ENCODE results near the gene DGCR8. TPM values are rescaled to one million over a fixed set of nuclear protein-coding genes. Genes with fewer than 3 reads are reported as not detected.

Gene DGCR8
- total RNA-seq, 2 experiments from 2014 or later: 33.4 to 34.3 TPM

- H3K4me1 Mint-ChIP-seq (ENCODE audit: low read depth): peaks cover 42% of the 10 kb centered on the region
- ChIA-PET CTCF (interaction anchor here (0.8 to 1.0 kb wide), 2 partner anchors 27 to 29 kb away, joined by 3 to 5 read pairs; no protein-coding TSS in a partner anchor), POLR2A (interaction anchor here (1.4 kb wide), 1 partner anchor 26 kb away, joined by 5 read pairs; no protein-coding TSS in a partner anchor)
- H3K27me3 Mint-ChIP-seq: no peaks in the 10 kb centered on the region
- no peak overlapping the region for H3K4me3 Mint-ChIP-seq
- H3K36me3 Mint-ChIP-seq: peaks cover 30% of the 10 kb centered on the region
- intact Hi-C loops (cut with micrococcal nuclease): no loop called here
- no peak for DNase-seq
- H3K27ac Mint-ChIP-seq: no peak overlapping the region
- H3K9me3 Mint-ChIP-seq: no peaks in the 10 kb centered on the region
Measured at GRCh38 chr22:20083157-20083890, 3.3 kb downstream of the DGCR8 start.

GRCh38 chr22:20083891-20084546, 4.0 kb downstream of the DGCR8 start:
- Mint-ChIP-seq H3K4me1 (ENCODE audit: low read depth) (peaks cover 42% of the 10 kb centered on the region), H3K4me3 (no peak overlapping the region), H3K36me3 (peaks cover 35% of the 10 kb centered on the region), H3K27ac (no peak overlapping the region), H3K27me3 (no peaks in the 10 kb centered on the region), H3K9me3 (no peaks in the 10 kb centered on the region)
- intact Hi-C loops (cut with micrococcal nuclease): no loop called here
- ChIA-PET CTCF (interaction anchor here (1.0 kb wide), 1 partner anchor 27 kb away, joined by 5 read pairs; no protein-coding TSS in a partner anchor), POLR2A (interaction anchor here (1.4 kb wide), 1 partner anchor 25 kb away, joined by 5 read pairs; no protein-coding TSS in a partner anchor)
- no peak for DNase-seq

GRCh38 chr22:20084547-20085413, 4.7 kb downstream of the DGCR8 start:
- Mint-ChIP-seq H3K27me3 (no peaks in the 10 kb centered on the region), H3K27ac (no peak overlapping the region), H3K36me3 (peaks cover 43% of the 10 kb centered on the region), H3K4me3 (no peak overlapping the region), H3K4me1 (ENCODE audit: low read depth) (peaks cover 42% of the 10 kb centered on the region), H3K9me3 (no peaks in the 10 kb centered on the region)
- ChIA-PET POLR2A (no interaction called here), CTCF (interaction anchor here (0.9 kb wide), 1 partner anchor 22 kb away, joined by 4 read pairs; no protein-coding TSS in a partner anchor)
- intact Hi-C loops (cut with micrococcal nuclease): no loop called here
- DNase-seq: peak; percentile 40

GRCh38 chr22:20085651-20086050, 5.6 kb downstream of the DGCR8 start:
- CTCF ChIA-PET: interaction anchor here (0.9 to 1.2 kb wide), 2 partner anchors 15 to 23 kb away, joined by 4 read pairs; no protein-coding TSS in a partner anchor
- peaks cover 50% of the 10 kb centered on the region for H3K36me3 Mint-ChIP-seq
- intact Hi-C loops (cut with micrococcal nuclease): no loop called here

GRCh38 chr22:20086101-20086599, 6.1 kb downstream of the DGCR8 start:
- ChIA-PET POLR2A (no interaction called here), CTCF (interaction anchor here (0.9 to 1.2 kb wide), 3 partner anchors 10 to 23 kb away, joined by 3 to 4 read pairs (median 4); no protein-coding TSS in a partner anchor)
- peaks cover 46% of the 10 kb centered on the region for H3K4me1 Mint-ChIP-seq (ENCODE audit: low read depth)

More at GRCh38 chr22:20085651-20086050, 5.6 kb downstream of the DGCR8 start:
- POLR2A ChIA-PET: no interaction called here
- peaks cover 47% of the 10 kb centered on the region for H3K4me1 Mint-ChIP-seq (ENCODE audit: low read depth)
- H3K27ac Mint-ChIP-seq: no peak overlapping the region
- no peaks in the 10 kb centered on the region for H3K9me3 Mint-ChIP-seq
- H3K27me3 Mint-ChIP-seq: no peaks in the 10 kb centered on the region
- H3K4me3 Mint-ChIP-seq: no peak overlapping the region
- DNase-seq: no peak

GRCh38 chr22:20086763-20087162, 6.7 kb downstream of the DGCR8 start:
- POLR2A ChIA-PET: no interaction called here
- DNase-seq: no peak
- Mint-ChIP-seq H3K36me3 (peaks cover 60% of the 10 kb centered on the region), H3K27me3 (no peaks in the 10 kb centered on the region), H3K27ac (no peak overlapping the region), H3K4me1 (ENCODE audit: low read depth) (peaks cover 44% of the 10 kb centered on the region), H3K4me3 (no peak overlapping the region), H3K9me3 (no peaks in the 10 kb centered on the region)
- intact Hi-C loops (cut with micrococcal nuclease): no loop called here
- CTCF ChIA-PET: interaction anchor here (1.1 to 1.2 kb wide), 2 partner anchors 9 to 14 kb away, joined by 3 to 4 read pairs; no protein-coding TSS in a partner anchor

More at GRCh38 chr22:20086101-20086599, 6.1 kb downstream of the DGCR8 start:
- no peak for DNase-seq
- no peaks in the 10 kb centered on the region for H3K9me3 Mint-ChIP-seq
- H3K36me3 Mint-ChIP-seq: peaks cover 54% of the 10 kb centered on the region
- no peak overlapping the region for H3K27ac Mint-ChIP-seq
- H3K27me3 Mint-ChIP-seq: no peaks in the 10 kb centered on the region
- no peak overlapping the region for H3K4me3 Mint-ChIP-seq
- intact Hi-C loops (cut with micrococcal nuclease): no loop called here

GRCh38 chr22:20087319-20088262, 7.5 kb downstream of the DGCR8 start:
- Mint-ChIP-seq H3K27ac (no peak overlapping the region), H3K9me3 (no peaks in the 10 kb centered on the region), H3K36me3 (peaks cover 68% of the 10 kb centered on the region), H3K4me3 (no peak overlapping the region), H3K4me1 (ENCODE audit: low read depth) (peaks cover 48% of the 10 kb centered on the region), H3K27me3 (no peaks in the 10 kb centered on the region)
- intact Hi-C loops (cut with micrococcal nuclease): no loop called here
- CTCF ChIA-PET: interaction anchor here (1.1 kb wide), 1 partner anchor 8 kb away, joined by 3 read pairs; no protein-coding TSS in a partner anchor
- no peak for DNase-seq
- POLR2A ChIA-PET: no interaction called here

GRCh38 chr22:20088263-20088648, 8.2 kb downstream of the DGCR8 start:
- Mint-ChIP-seq H3K36me3 (peaks cover 71% of the 10 kb centered on the region), H3K27me3 (no peaks in the 10 kb centered on the region), H3K9me3 (no peaks in the 10 kb centered on the region), H3K4me3 (no peak overlapping the region), H3K4me1 (ENCODE audit: low read depth) (peaks cover 41% of the 10 kb centered on the region), H3K27ac (no peak overlapping the region)
- ChIA-PET CTCF (no interaction called here), POLR2A (no interaction called here)
- intact Hi-C loops (cut with micrococcal nuclease): no loop called here
- DNase-seq: no peak

- H3K27me3 Mint-ChIP-seq: no peaks in the 10 kb centered on the region
- DNase-seq: no peak
- ChIA-PET CTCF (interaction anchor here (1.9 kb wide), 1 partner anchor 8 kb away, joined by 5 read pairs; no protein-coding TSS in a partner anchor), POLR2A (no interaction called here)
- H3K9me3 Mint-ChIP-seq: no peaks in the 10 kb centered on the region
- no peak overlapping the region for H3K27ac Mint-ChIP-seq
- H3K4me1 Mint-ChIP-seq (ENCODE audit: low read depth): peaks cover 35% of the 10 kb centered on the region
- H3K36me3 Mint-ChIP-seq: peaks cover 83% of the 10 kb centered on the region
- no peak overlapping the region for H3K4me3 Mint-ChIP-seq
- intact Hi-C loops (cut with micrococcal nuclease): no loop called here
Measured at GRCh38 chr22:20089226-20089976, 9.4 kb downstream of the DGCR8 start.

GRCh38 chr22:20089977-20090729, 10.1 kb downstream of the DGCR8 start:
- CTCF ChIA-PET: interaction anchor here (0.5 to 1.9 kb wide), 2 partner anchors 9 to 164 kb away, joined by 3 to 5 read pairs; no protein-coding TSS in a partner anchor
- peaks cover 87% of the 10 kb centered on the region for H3K36me3 Mint-ChIP-seq
- no peak overlapping the region for H3K4me3 Mint-ChIP-seq
- H3K9me3 Mint-ChIP-seq: no peaks in the 10 kb centered on the region
- DNase-seq: no peak
- POLR2A ChIA-PET: no interaction called here
- no peaks in the 10 kb centered on the region for H3K27me3 Mint-ChIP-seq
- H3K4me1 Mint-ChIP-seq (ENCODE audit: low read depth): peaks cover 38% of the 10 kb centered on the region
- peak overlapping the region; percentile 46 for H3K27ac Mint-ChIP-seq
- intact Hi-C loops (cut with micrococcal nuclease): no loop called here

Data from activated CD4-positive, alpha-beta memory T cell treated with anti-CD3 and anti-CD28 coated beads for 36 hours (primary cell).